Measurements from ENCODE around the gene FRAS1. TPM values are rescaled to one million over a fixed set of nuclear protein-coding genes. Genes with fewer than 3 reads are reported as not detected.

FRAS1 gene
- total and polyA plus RNA-seq, 9 donors: 0.16 to 5.3 (median 1.4) TPM

GRCh38 chr4:78343682-78344081 lies 286.6 kb downstream of the FRAS1 start:
- DNase-seq: no peak
- Histone ChIP-seq H3K9me3 (no peaks in the 10 kb centered on the region), H3K4me1 (ENCODE audit: insufficient read depth) (no peaks in the 10 kb centered on the region), H3K27ac (no peak overlapping the region), H3K36me3 (no peaks in the 10 kb centered on the region), H3K27me3 (no peaks in the 10 kb centered on the region), H3K4me3 (no peak overlapping the region)
- 52 to 71% (median 53%) methylated on average over 3 of the region's 3 CpGs for WGBS, 3 donors
- no peak for TF ChIP-seq CTCF (IDR thresholded peaks at IDR 0.05)
- intact Hi-C loops (cut with DNase I): no loop called here

- intact Hi-C loops (cut with DNase I): no loop called here
- Histone ChIP-seq H3K27me3 (no peaks in the 10 kb centered on the region), H3K4me3 (no peak overlapping the region), H3K27ac (no peak overlapping the region), H3K4me1 (ENCODE audit: insufficient read depth) (no peaks in the 10 kb centered on the region), H3K36me3 (no peaks in the 10 kb centered on the region), H3K9me3 (no peaks in the 10 kb centered on the region)
- DNase-seq: no peak
- WGBS, 3 donors: 77 to 93% (median 87%) methylated on average over 2 of the region's 2 CpGs
- no peak for TF ChIP-seq POLR2A (IDR thresholded peaks at IDR 0.05)
- no peak for TF ChIP-seq EP300 (IDR thresholded peaks at IDR 0.05)
- no peak for TF ChIP-seq CTCF (IDR thresholded peaks at IDR 0.05)
Measured at GRCh38 chr4:78345237-78345636, 288.1 kb downstream of the FRAS1 start.

GRCh38 chr4:78346222-78346621 lies 289.1 kb downstream of the FRAS1 start:
- no peak for TF ChIP-seq EP300 (IDR thresholded peaks at IDR 0.05)
- TF ChIP-seq POLR2A (IDR thresholded peaks at IDR 0.05): no peak
- TF ChIP-seq CTCF (IDR thresholded peaks at IDR 0.05): no peak
- H3K27me3 ChIP-seq: no peaks in the 10 kb centered on the region
- no peaks in the 10 kb centered on the region for H3K4me1 ChIP-seq (ENCODE audit: insufficient read depth)
- WGBS, 3 donors: 88 to 89% (median 88%) methylated on average over 5 of the region's 5 CpGs
- no peak for DNase-seq
- intact Hi-C loops (cut with DNase I): no loop called here
- H3K27ac ChIP-seq: no peak overlapping the region
- no peaks in the 10 kb centered on the region for H3K9me3 ChIP-seq
- H3K36me3 ChIP-seq: no peaks in the 10 kb centered on the region
- no peak overlapping the region for H3K4me3 ChIP-seq

- H3K9me3 ChIP-seq: no peaks in the 10 kb centered on the region
- no peak overlapping the region for H3K27ac ChIP-seq
- intact Hi-C loops (cut with DNase I): no loop called here
- no peaks in the 10 kb centered on the region for H3K4me1 ChIP-seq (ENCODE audit: insufficient read depth)
- DNase-seq: no peak
- no peak overlapping the region for H3K4me3 ChIP-seq
- WGBS, 3 donors: 86 to 89% (median 89%) methylated on average over 3 of the region's 3 CpGs
- no peaks in the 10 kb centered on the region for H3K27me3 ChIP-seq
- TF ChIP-seq POLR2A (IDR thresholded peaks at IDR 0.05) (no peak), CTCF (IDR thresholded peaks at IDR 0.05) (no peak), EP300 (IDR thresholded peaks at IDR 0.05) (no peak)
- H3K36me3 ChIP-seq: no peaks in the 10 kb centered on the region
Measured at GRCh38 chr4:78347527-78347926, 290.4 kb downstream of the FRAS1 start.

- no peaks in the 10 kb centered on the region for H3K36me3 ChIP-seq
- no peak for DNase-seq
- no peaks in the 10 kb centered on the region for H3K27me3 ChIP-seq
- no peaks in the 10 kb centered on the region for H3K9me3 ChIP-seq
- WGBS, 3 donors: 90 to 93% (median 91%) methylated on average over 5 of the region's 6 CpGs
- no peak overlapping the region for H3K4me3 ChIP-seq
- H3K4me1 ChIP-seq (ENCODE audit: insufficient read depth): no peaks in the 10 kb centered on the region
- TF ChIP-seq EP300 (IDR thresholded peaks at IDR 0.05) (no peak), CTCF (IDR thresholded peaks at IDR 0.05) (no peak), POLR2A (IDR thresholded peaks at IDR 0.05) (no peak)
- no peak overlapping the region for H3K27ac ChIP-seq
- intact Hi-C loops (cut with DNase I): no loop called here
Measured at GRCh38 chr4:78353921-78354320, 296.8 kb downstream of the FRAS1 start.

Measured in ovary (tissue), 9 donors.